GM23338 (cell line): Measurements from ENCODE around the gene DAZAP1. TPM values are rescaled to one million over a fixed set of nuclear protein-coding genes. Genes with fewer than 3 reads are reported as not detected.
A peak's percentile ranks its signal among the peaks of the same experiment; 100 is the strongest.

Source experiments
- ATAC-seq: fragments of 200-7000 bp; cut with Tn5 transposase; 3 replicates; pipeline ENCODE4 v1.9.1; 2020
- DNase-seq: peaks from one replicate; pipeline ENCODE4 v3.0.0-alpha.2; 2015; ENCODE audit warnings: low spot score
- H2AFZ ChIP-seq: fragments of 200-600 bp; sonication (generic); 2 replicates; pipeline ENCODE4 v1.8.0; 2016; ENCODE audit warnings: antibody characterized with exemption, mild to moderate bottlenecking, moderate library complexity
- H3F3A ChIP-seq: fragments of 200-600 bp; sonication (generic); replicated peaks from 2 replicates; pipeline ENCODE4 v1.8.0; 2017; ENCODE audit warnings: antibody characterized with exemption, mixed run types, low read depth
- H3K27ac ChIP-seq: fragments of 200-600 bp; sonication (generic); 2 replicates; pipeline ENCODE4 v1.6.1; 2016; ENCODE audit warnings: low read depth
- H3K27me3 ChIP-seq: fragments of 200-600 bp; sonication (generic); 2 replicates; pipeline ENCODE4 v1.8.0; 2016; ENCODE audit warnings: mild to moderate bottlenecking, mixed run types, moderate library complexity; ENCODE audit not compliant: insufficient read depth
- H3K36me3 ChIP-seq: fragments of 200-600 bp; sonication (generic); 2 replicates; pipeline ENCODE4 v1.8.0; 2016; ENCODE audit warnings: mild to moderate bottlenecking; ENCODE audit not compliant: insufficient read depth
- H3K4me1 ChIP-seq: fragments of 200-600 bp; sonication (generic); 2 replicates; pipeline ENCODE4 v1.8.0; 2016; ENCODE audit warnings: mild to moderate bottlenecking, moderate library complexity; ENCODE audit not compliant: insufficient read depth
- H3K4me2 ChIP-seq: fragments of 200-600 bp; sonication (generic); 2 replicates; pipeline ENCODE4 v1.7.1; 2017; ENCODE audit warnings: mixed run types
- H3K4me3 ChIP-seq: fragments of 200-600 bp; sonication (generic); 2 replicates; pipeline ENCODE4 v1.6.1; 2016; ENCODE audit warnings: mixed run types
- H3K79me2 ChIP-seq: fragments of 200-600 bp; sonication (generic); replicated peaks from 2 replicates; pipeline ENCODE4 v1.8.0; 2017; ENCODE audit warnings: mild to moderate bottlenecking; ENCODE audit not compliant: insufficient read depth
- H3K9me2 ChIP-seq: fragments of 200-600 bp; sonication (generic); 2 replicates; pipeline ENCODE4 v1.8.0; 2017; ENCODE audit not compliant: insufficient read depth
- H4K20me1 ChIP-seq: fragments of 200-600 bp; sonication (generic); replicated peaks from 2 replicates; pipeline ENCODE4 v1.8.0; 2017; ENCODE audit warnings: mild to moderate bottlenecking; ENCODE audit not compliant: insufficient read depth
- H3K27ac Mint-ChIP-seq: 2 replicates; pipeline ENCODE4 v1.8.0; 2020; ENCODE audit warnings: inconsistent platforms, mild to moderate bottlenecking, moderate library complexity, mixed read lengths
- H3K27me3 Mint-ChIP-seq: 3 replicates; pipeline ENCODE4 v1.8.0; 2022; ENCODE audit warnings: low read depth, mild to moderate bottlenecking, moderate library complexity, mixed read lengths, inconsistent platforms; ENCODE audit not compliant: insufficient read depth, poor library complexity
- H3K36me3 Mint-ChIP-seq: 3 replicates; pipeline ENCODE4 v1.8.0; 2021; ENCODE audit warnings: low read depth, mild to moderate bottlenecking, inconsistent platforms, moderate library complexity, mixed read lengths
- H3K4me1 Mint-ChIP-seq: 3 replicates; pipeline ENCODE4 v1.8.0; 2020; ENCODE audit warnings: mild to moderate bottlenecking, inconsistent platforms, mixed read lengths
- H3K4me3 Mint-ChIP-seq: 3 replicates; pipeline ENCODE4 v1.8.0; 2021; ENCODE audit warnings: moderate library complexity, mild to moderate bottlenecking, inconsistent platforms, mixed read lengths
- H3K9me3 Mint-ChIP-seq: 3 replicates; pipeline ENCODE4 v1.8.0; 2020; ENCODE audit warnings: moderate library complexity, mild to moderate bottlenecking, inconsistent platforms, mixed read lengths
- CREB1 ChIP-seq: fragments of 250-450 bp; sonication (Bioruptor Pico); IDR thresholded peaks from 2 replicates; pipeline ENCODE4 v1.5.0; 2020; ENCODE audit warnings: low read depth, mild to moderate bottlenecking, moderate library complexity
- EZH2 ChIP-seq: fragments of 200-600 bp; sonication (generic); IDR thresholded peaks from one replicate; pipeline ENCODE4 v1.8.0; 2017; ENCODE audit warnings: antibody characterized with exemption, mild to moderate bottlenecking, low read depth; ENCODE audit not compliant: unreplicated experiment
- EZH2phosphoT487 ChIP-seq: fragments of 200-600 bp; sonication (generic); IDR thresholded peaks from one replicate; pipeline ENCODE4 v1.8.1; 2018; ENCODE audit warnings: antibody characterized with exemption; ENCODE audit not compliant: unreplicated experiment
- POLR2AphosphoS5 ChIP-seq: IDR thresholded peaks from 2 replicates; pipeline ENCODE4 v1.6.1; 2016; ENCODE audit warnings: antibody characterized with exemption, low read depth
- ZNF331 ChIP-seq: fragments of 250-450 bp; sonication (Bioruptor Pico); IDR thresholded peaks from 2 replicates; pipeline ENCODE4 v1.5.0; 2020; ENCODE audit warnings: low read depth, mild to moderate bottlenecking, moderate library complexity
- polyA plus RNA-seq: library from polyadenylated mRNA; unstranded; fragments of >200 nt; fragmentation: Nextera tagmentation; extraction: Ambion mirVana; gene quantifications from 2 replicates; pipeline ENCODE4 v1.2.1, GENCODE V29; 2016
- total RNA-seq: library from RNA; depleted of rRNA; stranded (reverse); fragments of >200 nt; shearing (Covaris generic); gene quantifications from 2 replicates; pipeline ENCODE4 v1.2.3, GENCODE V29; 2014
- TF ChIP-seq, protein P1 (sequence below): IDR thresholded peaks from one replicate; pipeline ENCODE4 v1.6.1; 2018; ENCODE audit warnings: antibody characterized with exemption; ENCODE audit not compliant: unreplicated experiment
- TF ChIP-seq, protein P2 (sequence below): IDR thresholded peaks from 2 replicates; pipeline ENCODE4 v1.6.1; 2016; ENCODE audit warnings: antibody characterized with exemption

The DAZAP1 gene
- total and polyA plus RNA-seq, 2 experiments from 2014 or later: 44.1 to 194 TPM

DNA sequence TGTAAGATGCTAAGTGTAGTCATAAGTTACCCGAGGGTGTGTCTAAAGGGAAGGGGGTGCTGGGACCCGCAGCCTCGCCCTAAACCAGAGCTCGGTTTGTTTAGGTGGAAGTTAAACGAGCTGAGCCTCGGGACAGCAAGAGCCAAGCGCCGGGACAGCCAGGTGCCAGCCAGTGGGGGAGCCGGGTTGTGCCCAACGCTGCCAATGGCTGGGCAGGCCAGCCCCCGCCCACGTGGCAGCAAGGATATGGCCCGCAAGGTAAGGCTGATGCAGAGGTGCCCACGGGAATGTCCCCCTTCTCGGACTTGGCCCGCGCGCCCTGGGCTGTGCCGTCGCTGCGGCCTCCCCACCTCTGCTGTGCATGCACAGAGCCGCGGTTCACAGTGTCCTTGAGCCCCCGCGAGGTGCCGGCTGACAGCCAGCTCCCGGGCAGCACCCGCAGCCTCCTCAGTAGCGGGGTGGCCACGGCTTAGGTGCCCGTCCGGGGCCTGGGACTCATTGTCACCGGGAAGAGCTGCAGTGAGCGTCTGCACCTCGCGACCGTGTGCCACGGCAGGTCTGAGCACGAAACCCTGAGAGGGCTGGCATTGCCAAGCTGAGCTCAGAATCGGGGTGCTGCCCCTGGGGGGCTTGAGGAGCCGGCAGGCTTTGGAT is 21.5 kb downstream of the DAZAP1 start:
- no peak overlapping the region for H3K4me3 ChIP-seq
- DNase-seq (no peak), ATAC-seq (no peak)
- Mint-ChIP-seq H3K4me1 (peaks cover 8% of the 10 kb centered on the region; the same call in 2 of the 3 replicates), H3K27ac (no peak overlapping the region), H3K9me3 (no peaks in the 10 kb centered on the region), H3K4me3 (no peak overlapping the region), H3K27me3 (peaks cover 3% of the 10 kb centered on the region), H3K36me3 (peaks cover 69% of the 10 kb centered on the region)
- no peaks in the 10 kb centered on the region for H3K4me1 ChIP-seq
- no peak for TF ChIP-seq EZH2phosphoT487
- TF ChIP-seq EZH2: no peak
- H3K4me2 ChIP-seq: no peak overlapping the region
- H3F3A ChIP-seq: peaks cover 42% of the 10 kb centered on the region
- peaks cover 39% of the 10 kb centered on the region for H3K36me3 ChIP-seq
- peaks cover 27% of the 10 kb centered on the region for H4K20me1 ChIP-seq
- no peaks in the 10 kb centered on the region for H3K9me2 ChIP-seq
- H3K79me2 ChIP-seq: peaks cover 41% of the 10 kb centered on the region
- 0 out of 2 replicates have a peak overlapping the region, but pooled peaks have one; percentile 32 for H3K27ac ChIP-seq
- no peak overlapping the region for H2AFZ ChIP-seq
- no peaks in the 10 kb centered on the region for H3K27me3 ChIP-seq

DNA sequence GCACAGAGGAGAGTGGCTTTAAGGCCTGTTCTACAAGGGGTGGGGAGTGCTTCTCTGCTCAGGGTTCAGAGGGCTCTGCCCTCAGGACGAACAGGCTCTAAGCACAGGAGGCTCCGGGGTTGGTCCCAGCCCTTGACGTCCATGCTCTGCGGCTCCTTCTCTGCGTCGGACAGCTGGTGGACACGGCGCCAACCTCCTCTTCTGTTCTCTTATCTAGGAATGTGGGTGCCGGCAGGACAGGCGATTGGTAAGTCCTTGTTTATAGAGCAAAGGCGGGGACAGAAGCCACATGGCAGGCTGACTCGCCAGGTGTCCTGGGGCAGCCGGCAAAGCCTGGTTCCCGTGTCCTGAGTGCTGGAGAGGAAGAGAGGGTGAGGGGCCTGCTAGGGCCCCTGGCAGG is 22.4 kb downstream of the DAZAP1 start:
- Histone ChIP-seq H3K4me1 (no peaks in the 10 kb centered on the region), H4K20me1 (peaks cover 26% of the 10 kb centered on the region), H3K4me3 (no peak overlapping the region), H3K79me2 (peaks cover 38% of the 10 kb centered on the region), H3F3A (peaks cover 48% of the 10 kb centered on the region), H2AFZ (no peak overlapping the region), H3K4me2 (no peak overlapping the region), H3K36me3 (peaks cover 38% of the 10 kb centered on the region), H3K27me3 (no peaks in the 10 kb centered on the region), H3K9me2 (no peaks in the 10 kb centered on the region), H3K27ac (no peak overlapping the region)
- peaks cover 60% of the 10 kb centered on the region for H3K36me3 Mint-ChIP-seq
- H3K4me1 Mint-ChIP-seq: peaks cover 3% of the 10 kb centered on the region; the same call in 1 of the 3 replicates
- H3K4me3 Mint-ChIP-seq: no peak overlapping the region
- peak overlapping the region; percentile 77; the same call in 1 of the 2 replicates for H3K27ac Mint-ChIP-seq
- peaks cover 3% of the 10 kb centered on the region for H3K27me3 Mint-ChIP-seq
- no peak for DNase-seq
- TF ChIP-seq, protein P1, sequence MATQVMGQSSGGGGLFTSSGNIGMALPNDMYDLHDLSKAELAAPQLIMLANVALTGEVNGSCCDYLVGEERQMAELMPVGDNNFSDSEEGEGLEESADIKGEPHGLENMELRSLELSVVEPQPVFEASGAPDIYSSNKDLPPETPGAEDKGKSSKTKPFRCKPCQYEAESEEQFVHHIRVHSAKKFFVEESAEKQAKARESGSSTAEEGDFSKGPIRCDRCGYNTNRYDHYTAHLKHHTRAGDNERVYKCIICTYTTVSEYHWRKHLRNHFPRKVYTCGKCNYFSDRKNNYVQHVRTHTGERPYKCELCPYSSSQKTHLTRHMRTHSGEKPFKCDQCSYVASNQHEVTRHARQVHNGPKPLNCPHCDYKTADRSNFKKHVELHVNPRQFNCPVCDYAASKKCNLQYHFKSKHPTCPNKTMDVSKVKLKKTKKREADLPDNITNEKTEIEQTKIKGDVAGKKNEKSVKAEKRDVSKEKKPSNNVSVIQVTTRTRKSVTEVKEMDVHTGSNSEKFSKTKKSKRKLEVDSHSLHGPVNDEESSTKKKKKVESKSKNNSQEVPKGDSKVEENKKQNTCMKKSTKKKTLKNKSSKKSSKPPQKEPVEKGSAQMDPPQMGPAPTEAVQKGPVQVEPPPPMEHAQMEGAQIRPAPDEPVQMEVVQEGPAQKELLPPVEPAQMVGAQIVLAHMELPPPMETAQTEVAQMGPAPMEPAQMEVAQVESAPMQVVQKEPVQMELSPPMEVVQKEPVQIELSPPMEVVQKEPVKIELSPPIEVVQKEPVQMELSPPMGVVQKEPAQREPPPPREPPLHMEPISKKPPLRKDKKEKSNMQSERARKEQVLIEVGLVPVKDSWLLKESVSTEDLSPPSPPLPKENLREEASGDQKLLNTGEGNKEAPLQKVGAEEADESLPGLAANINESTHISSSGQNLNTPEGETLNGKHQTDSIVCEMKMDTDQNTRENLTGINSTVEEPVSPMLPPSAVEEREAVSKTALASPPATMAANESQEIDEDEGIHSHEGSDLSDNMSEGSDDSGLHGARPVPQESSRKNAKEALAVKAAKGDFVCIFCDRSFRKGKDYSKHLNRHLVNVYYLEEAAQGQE: no peak
- TF ChIP-seq CREB1: no peak
- 0 out of 2 replicates have a peak, but pooled peaks have one; percentile 13 for TF ChIP-seq POLR2AphosphoS5
- TF ChIP-seq EZH2phosphoT487: no peak
- no peak for ATAC-seq
- no peaks in the 10 kb centered on the region for H3K9me3 Mint-ChIP-seq

DNA sequence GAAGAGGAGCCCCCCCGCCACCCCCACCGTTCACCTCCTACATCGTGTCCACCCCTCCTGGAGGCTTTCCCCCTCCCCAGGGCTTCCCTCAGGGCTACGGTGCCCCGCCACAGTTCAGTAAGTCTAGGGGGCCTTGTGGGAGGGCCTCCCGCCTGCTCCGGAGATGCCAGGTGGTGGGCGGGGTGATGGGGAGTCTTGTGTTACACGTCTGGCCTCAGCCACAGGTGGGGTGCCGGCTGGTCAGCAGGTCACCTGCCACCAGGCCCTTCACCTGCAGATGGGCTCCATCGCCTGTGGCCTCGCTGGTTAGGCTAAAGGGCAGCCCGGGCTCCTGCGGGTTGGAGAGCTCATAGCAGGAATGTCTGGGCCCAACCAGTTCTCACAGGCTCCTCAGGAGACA is 22.9 kb downstream of the DAZAP1 start:
- no peaks in the 10 kb centered on the region for H3K4me1 ChIP-seq
- no peak overlapping the region for H3K27ac ChIP-seq
- no peak overlapping the region for H2AFZ ChIP-seq
- no peaks in the 10 kb centered on the region; the same call in 2 of the 3 replicates for H3K9me3 Mint-ChIP-seq
- H3K27ac Mint-ChIP-seq: no peak overlapping the region
- H3K9me2 ChIP-seq: no peaks in the 10 kb centered on the region
- no peak overlapping the region for H3K4me3 ChIP-seq
- no peaks in the 10 kb centered on the region; the same call in 2 of the 3 replicates for H3K4me1 Mint-ChIP-seq
- H3F3A ChIP-seq: peaks cover 44% of the 10 kb centered on the region
- peaks cover 37% of the 10 kb centered on the region for H3K36me3 ChIP-seq
- H3K27me3 Mint-ChIP-seq: peaks cover 4% of the 10 kb centered on the region
- H3K79me2 ChIP-seq: peaks cover 33% of the 10 kb centered on the region
- no peak overlapping the region for H3K4me2 ChIP-seq
- peaks cover 58% of the 10 kb centered on the region for H3K36me3 Mint-ChIP-seq
- ATAC-seq (no peak; the same call in 2 of the 3 replicates), DNase-seq (no peak)
- H4K20me1 ChIP-seq: peaks cover 25% of the 10 kb centered on the region
- no peaks in the 10 kb centered on the region for H3K27me3 ChIP-seq
- H3K4me3 Mint-ChIP-seq: no peak overlapping the region
- no peak for TF ChIP-seq EZH2phosphoT487
- no peak for TF ChIP-seq ZNF331 (CRISPR knock-in tag)
- TF ChIP-seq, protein P2, sequence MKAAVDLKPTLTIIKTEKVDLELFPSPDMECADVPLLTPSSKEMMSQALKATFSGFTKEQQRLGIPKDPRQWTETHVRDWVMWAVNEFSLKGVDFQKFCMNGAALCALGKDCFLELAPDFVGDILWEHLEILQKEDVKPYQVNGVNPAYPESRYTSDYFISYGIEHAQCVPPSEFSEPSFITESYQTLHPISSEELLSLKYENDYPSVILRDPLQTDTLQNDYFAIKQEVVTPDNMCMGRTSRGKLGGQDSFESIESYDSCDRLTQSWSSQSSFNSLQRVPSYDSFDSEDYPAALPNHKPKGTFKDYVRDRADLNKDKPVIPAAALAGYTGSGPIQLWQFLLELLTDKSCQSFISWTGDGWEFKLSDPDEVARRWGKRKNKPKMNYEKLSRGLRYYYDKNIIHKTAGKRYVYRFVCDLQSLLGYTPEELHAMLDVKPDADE: no peak
- no peak for TF ChIP-seq POLR2AphosphoS5
- TF ChIP-seq, protein P1: no peak
